Endodermal cell (in vitro differentiated cells): ENCODE measurements around the gene TMTC1. TPM values are rescaled to one million over a fixed set of nuclear protein-coding genes. Genes with fewer than 3 reads are reported as not detected.

ENCODE experiments used
- DNase-seq: peaks from one replicate; pipeline ENCODE4 v3.0.0-alpha.2; 2017
- H3K27ac ChIP-seq: 2 replicates; pipeline ENCODE4 v1.5.1; 2013; ENCODE audit warnings: mild to moderate bottlenecking, low read depth, low read length, moderate library complexity
- H3K27me3 ChIP-seq: 2 replicates; pipeline ENCODE4 v1.6.1; 2013; ENCODE audit warnings: mild to moderate bottlenecking, low read length, moderate library complexity; ENCODE audit not compliant: insufficient read depth, control insufficient read depth, poor library complexity, severe bottlenecking
- H3K36me3 ChIP-seq: 2 replicates; pipeline ENCODE4 v1.7.0; 2013; ENCODE audit warnings: mild to moderate bottlenecking, low read length, moderate library complexity; ENCODE audit not compliant: control insufficient read depth, insufficient read depth
- H3K4me1 ChIP-seq: one replicate; pipeline ENCODE4 v1.7.0; 2013; ENCODE audit warnings: low read length; ENCODE audit not compliant: control insufficient read depth, insufficient read depth
- H3K4me3 ChIP-seq: 2 replicates; pipeline ENCODE4 v1.5.1; 2013; ENCODE audit warnings: mild to moderate bottlenecking, low read length, moderate library complexity
- H3K9ac ChIP-seq: 2 replicates; pipeline ENCODE4 v1.6.1; 2013; ENCODE audit warnings: mild to moderate bottlenecking, low read length, moderate library complexity; ENCODE audit not compliant: poor library complexity, severe bottlenecking; ENCODE audit errors: extremely low read depth
- H3K9me3 ChIP-seq: 2 replicates; pipeline ENCODE4 v1.6.1; 2013; ENCODE audit warnings: mild to moderate bottlenecking, low read length, moderate library complexity; ENCODE audit not compliant: control insufficient read depth
- H3K27ac Mint-ChIP-seq: 2 replicates; pipeline ENCODE4 v1.8.0; 2020; ENCODE audit warnings: mixed read lengths
- H3K27me3 Mint-ChIP-seq: 2 replicates; pipeline ENCODE4 v1.8.0; 2021; ENCODE audit warnings: mild to moderate bottlenecking, mixed read lengths; ENCODE audit not compliant: insufficient read depth
- H3K36me3 Mint-ChIP-seq: 2 replicates; pipeline ENCODE4 v1.8.0; 2020; ENCODE audit warnings: low read depth, mixed read lengths
- H3K4me1 Mint-ChIP-seq: 2 replicates; pipeline ENCODE4 v1.8.0; 2020; ENCODE audit warnings: mixed read lengths
- H3K4me3 Mint-ChIP-seq: 2 replicates; pipeline ENCODE4 v1.8.0; 2020; ENCODE audit warnings: mild to moderate bottlenecking, moderate library complexity, mixed read lengths
- H3K9me3 Mint-ChIP-seq: 2 replicates; pipeline ENCODE4 v1.8.0; 2020; ENCODE audit warnings: mild to moderate bottlenecking, mixed read lengths
- CTCF ChIP-seq: fragments of 200-600 bp; sonication (generic); conservative IDR thresholded peaks from 2 replicates; pipeline ENCODE4 v1.5.0; 2021; ENCODE audit warnings: antibody characterized with exemption, mild to moderate bottlenecking
- WGBS, 2 experiments: methylation state at CpG; one replicate each; pipeline versions ENCODE4 v1.1.5 to v1.1.7; 2013; ENCODE audit warnings: missing lambda C conversion rate in 2 of 2, mixed read lengths in 1 of 2; ENCODE audit not compliant: insufficient coverage in 1 of 2, insufficient read length in 1 of 2; 5-methylcytosine and 5-hydroxymethylcytosine counted together
- total RNA-seq, 2 donors: library from RNA; stranded (reverse); fragmentation: NEBNext Ultra II Directional in 1 of 2; extraction: Animal tissue kit (Norgen Biotek cat#: 25700) in 1 of 2; gene quantifications; 2 replicates in 1 of 2; 3 replicates in 1 of 2; pipeline ENCODE4 v1.2.1, GENCODE V29; 2021

Gene TMTC1
- total RNA-seq, 2 donors from 2014 or later = 31.6 to 71.0 TPM

GRCh38 chr12:29612912-29613311 is 170.8 kb downstream of the TMTC1 start:
- H3K4me1 ChIP-seq = peaks cover 26% of the 10 kb centered on the region
- Mint-ChIP-seq H3K4me1 (peaks cover 68% of the 10 kb centered on the region), H3K36me3 (peaks cover 29% of the 10 kb centered on the region), H3K27ac (peak overlapping the region; percentile 5), H3K4me3 (no peak overlapping the region), H3K9me3 (no peaks in the 10 kb centered on the region), H3K27me3 (no peaks in the 10 kb centered on the region)
- H3K27me3 ChIP-seq = no peaks in the 10 kb centered on the region
- no peak for DNase-seq
- no peak overlapping the region for H3K4me3 ChIP-seq
- H3K9ac ChIP-seq = no peak overlapping the region
- no peak overlapping the region for H3K27ac ChIP-seq
- no peak for TF ChIP-seq CTCF
- H3K9me3 ChIP-seq = no peaks in the 10 kb centered on the region
- H3K36me3 ChIP-seq = peaks cover 9% of the 10 kb centered on the region

DNA sequence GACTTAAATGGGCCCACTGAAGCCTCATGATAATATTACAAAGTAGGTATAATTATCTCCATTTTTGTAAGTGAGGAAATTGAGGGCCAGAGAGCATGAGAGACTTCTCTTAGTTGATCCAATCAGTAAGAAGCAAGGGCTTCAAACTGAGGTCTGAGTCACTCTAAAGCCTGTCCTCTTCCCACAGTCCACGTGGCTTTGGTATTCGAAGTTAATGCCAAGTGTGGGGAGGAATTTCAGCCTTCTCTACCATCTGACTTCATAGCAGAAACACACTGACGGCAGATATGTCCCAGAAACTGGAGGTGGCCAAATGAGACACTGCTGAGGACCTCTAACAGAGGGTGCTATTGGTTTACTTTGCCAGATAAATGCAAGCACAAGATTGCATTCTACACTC is 171.8 kb downstream of the TMTC1 start:
- no peak for TF ChIP-seq CTCF
- Histone ChIP-seq H3K9ac (no peak overlapping the region), H3K9me3 (no peaks in the 10 kb centered on the region), H3K36me3 (peaks cover 9% of the 10 kb centered on the region), H3K27me3 (no peaks in the 10 kb centered on the region), H3K4me3 (no peak overlapping the region), H3K4me1 (peaks cover 32% of the 10 kb centered on the region), H3K27ac (no peak overlapping the region)
- Mint-ChIP-seq H3K9me3 (no peaks in the 10 kb centered on the region), H3K27ac (peak overlapping the region; percentile 81), H3K36me3 (peaks cover 28% of the 10 kb centered on the region), H3K4me3 (no peak overlapping the region), H3K27me3 (no peaks in the 10 kb centered on the region), H3K4me1 (peaks cover 68% of the 10 kb centered on the region)
- no peak for DNase-seq
- 80 to 86% methylated on average over 1 to 3 of the region's 3 CpGs for WGBS, 2 experiments

DNA sequence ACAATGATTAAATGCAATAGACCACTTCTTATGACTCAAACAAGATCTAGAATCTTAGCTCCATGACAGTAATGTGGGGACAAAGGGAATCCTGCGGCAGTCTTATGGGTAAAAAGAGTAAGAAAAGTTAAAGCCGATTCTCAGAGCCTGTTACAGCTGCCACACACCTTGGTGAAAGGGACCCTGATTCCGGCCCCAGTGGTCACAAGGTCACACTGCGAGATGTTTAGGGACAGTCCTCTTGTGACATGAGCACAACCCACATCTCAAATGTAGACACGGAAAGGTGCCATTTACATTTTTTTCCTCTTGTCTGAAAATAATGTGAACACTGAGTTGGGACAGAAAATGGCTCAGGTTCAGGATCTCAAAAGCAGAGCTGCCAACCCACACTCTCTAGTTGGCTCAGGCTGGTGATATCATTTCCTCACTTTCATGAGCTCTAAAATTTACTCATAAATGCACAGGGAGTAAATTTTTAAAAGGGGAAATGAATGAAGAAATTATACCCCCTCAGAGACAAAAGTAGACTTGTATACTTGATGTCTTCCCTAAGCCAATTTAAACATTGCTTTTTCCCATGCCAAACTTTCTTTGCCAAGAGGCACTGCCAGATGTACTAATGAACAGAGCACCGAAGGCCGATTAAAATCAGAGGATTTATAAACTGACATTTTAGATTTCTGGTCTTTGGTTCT is 173.1 kb downstream of the TMTC1 start:
- H3K36me3 ChIP-seq = peaks cover 9% of the 10 kb centered on the region
- H3K4me3 ChIP-seq = no peak overlapping the region
- H3K9ac ChIP-seq = no peak overlapping the region
- WGBS, 2 experiments = 77 to 86% methylated on average over 7 of the region's 7 CpGs
- H3K27ac ChIP-seq = no peak overlapping the region
- no peaks in the 10 kb centered on the region for H3K27me3 ChIP-seq
- H3K9me3 ChIP-seq = no peaks in the 10 kb centered on the region
- H3K27me3 Mint-ChIP-seq = no peaks in the 10 kb centered on the region
- peaks cover 28% of the 10 kb centered on the region for H3K36me3 Mint-ChIP-seq
- peak overlapping the region; percentile 4 for H3K4me3 Mint-ChIP-seq
- TF ChIP-seq CTCF = peak; percentile 65
- H3K4me1 Mint-ChIP-seq = peaks cover 78% of the 10 kb centered on the region
- H3K27ac Mint-ChIP-seq = peak overlapping the region; percentile 94
- peak; percentile 67 for DNase-seq
- peaks cover 35% of the 10 kb centered on the region for H3K4me1 ChIP-seq
- H3K9me3 Mint-ChIP-seq = no peaks in the 10 kb centered on the region
